ENCODE results near the gene POMGNT1. TPM values are rescaled to one million over a fixed set of nuclear protein-coding genes. Genes with fewer than 3 reads are reported as not detected.

The POMGNT1 gene
- total RNA-seq, 1 donor from 2014 or later: 37.8 TPM

DNA sequence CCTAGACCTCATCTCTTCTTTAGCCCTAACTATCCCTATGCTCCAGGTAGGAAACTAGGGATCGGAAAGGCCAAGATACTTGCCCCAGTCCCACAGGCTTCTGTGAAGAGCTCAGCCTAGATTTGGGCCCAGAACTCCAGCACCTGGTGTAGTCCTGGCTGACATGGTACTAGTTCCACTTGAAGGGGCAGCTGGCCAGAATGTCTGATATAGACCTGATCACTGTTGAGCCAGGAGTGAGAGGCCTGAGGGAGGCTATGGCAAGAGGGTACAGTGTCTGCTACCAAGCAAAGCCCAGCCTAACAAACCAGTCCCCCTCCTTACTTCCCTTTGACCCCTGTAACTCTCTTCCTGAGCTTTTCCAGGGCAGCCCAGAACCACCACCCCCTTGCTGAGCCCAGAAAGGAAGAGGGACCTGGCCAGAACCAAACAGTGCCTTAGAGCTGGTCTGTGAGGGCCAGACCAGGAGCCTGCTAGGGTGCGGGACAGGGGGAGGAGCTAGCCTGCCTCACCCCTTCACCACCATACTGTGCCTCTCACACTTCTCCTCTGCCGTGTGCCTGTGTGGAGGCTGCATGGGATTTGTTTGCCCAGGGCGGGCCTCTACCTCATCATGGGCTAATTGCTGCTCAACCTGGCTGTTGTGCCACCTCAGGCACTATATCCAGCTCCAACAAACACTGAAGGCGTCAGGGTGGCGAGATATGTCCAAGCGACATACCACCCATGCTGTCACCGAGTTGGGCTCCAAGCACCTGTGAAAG is 10.9 kb downstream of the POMGNT1 start:
- peaks cover 4% of the 10 kb centered on the region for H3K4me1 Mint-ChIP-seq (ENCODE audit: unreplicated experiment)
- no peak overlapping the region for H3K4me3 Mint-ChIP-seq (ENCODE audit: unreplicated experiment)
- no peak overlapping the region for H3K27ac Mint-ChIP-seq (ENCODE audit: unreplicated experiment)
- no peak for DNase-seq (ENCODE audit: low spot score)
- no peaks in the 10 kb centered on the region for H3K9me3 Mint-ChIP-seq (ENCODE audit: unreplicated experiment)
- H3K27me3 Mint-ChIP-seq (ENCODE audit: unreplicated experiment): peaks cover 6% of the 10 kb centered on the region
- H3K36me3 Mint-ChIP-seq (ENCODE audit: low read depth, unreplicated experiment): peaks cover 10% of the 10 kb centered on the region
- TF ChIP-seq, protein P1, sequence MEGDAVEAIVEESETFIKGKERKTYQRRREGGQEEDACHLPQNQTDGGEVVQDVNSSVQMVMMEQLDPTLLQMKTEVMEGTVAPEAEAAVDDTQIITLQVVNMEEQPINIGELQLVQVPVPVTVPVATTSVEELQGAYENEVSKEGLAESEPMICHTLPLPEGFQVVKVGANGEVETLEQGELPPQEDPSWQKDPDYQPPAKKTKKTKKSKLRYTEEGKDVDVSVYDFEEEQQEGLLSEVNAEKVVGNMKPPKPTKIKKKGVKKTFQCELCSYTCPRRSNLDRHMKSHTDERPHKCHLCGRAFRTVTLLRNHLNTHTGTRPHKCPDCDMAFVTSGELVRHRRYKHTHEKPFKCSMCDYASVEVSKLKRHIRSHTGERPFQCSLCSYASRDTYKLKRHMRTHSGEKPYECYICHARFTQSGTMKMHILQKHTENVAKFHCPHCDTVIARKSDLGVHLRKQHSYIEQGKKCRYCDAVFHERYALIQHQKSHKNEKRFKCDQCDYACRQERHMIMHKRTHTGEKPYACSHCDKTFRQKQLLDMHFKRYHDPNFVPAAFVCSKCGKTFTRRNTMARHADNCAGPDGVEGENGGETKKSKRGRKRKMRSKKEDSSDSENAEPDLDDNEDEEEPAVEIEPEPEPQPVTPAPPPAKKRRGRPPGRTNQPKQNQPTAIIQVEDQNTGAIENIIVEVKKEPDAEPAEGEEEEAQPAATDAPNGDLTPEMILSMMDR (IDR thresholded peaks at IDR 0.05; ENCODE audit: unreplicated experiment): no peak

DNA sequence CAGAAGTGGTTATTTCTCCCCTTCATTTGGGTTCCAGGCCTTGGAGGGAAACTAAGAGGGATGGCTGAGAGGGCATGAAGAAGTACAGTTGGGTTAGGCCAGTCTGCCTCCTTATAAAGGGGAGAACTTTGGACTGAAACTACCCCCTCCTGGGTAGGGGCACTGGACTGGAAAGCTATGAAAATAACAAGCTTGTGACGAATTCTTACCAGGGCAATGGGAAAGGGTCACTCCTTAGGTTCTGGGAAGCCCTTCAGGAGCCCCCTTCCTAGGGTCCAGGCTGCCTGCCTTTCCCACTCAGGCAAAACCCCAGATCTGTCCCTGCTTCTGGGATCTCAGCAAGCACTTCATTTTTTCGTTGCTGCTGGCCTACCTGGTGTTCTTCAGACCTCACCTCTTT is 12.2 kb downstream of the POMGNT1 start:
- Mint-ChIP-seq H3K36me3 (ENCODE audit: low read depth, unreplicated experiment) (peaks cover 6% of the 10 kb centered on the region), H3K27me3 (ENCODE audit: unreplicated experiment) (peaks cover 6% of the 10 kb centered on the region), H3K4me3 (ENCODE audit: unreplicated experiment) (no peak overlapping the region), H3K4me1 (ENCODE audit: unreplicated experiment) (peaks cover 10% of the 10 kb centered on the region), H3K27ac (ENCODE audit: unreplicated experiment) (no peak overlapping the region), H3K9me3 (ENCODE audit: unreplicated experiment) (no peaks in the 10 kb centered on the region)
- TF ChIP-seq, protein P1 (IDR thresholded peaks at IDR 0.05; ENCODE audit: unreplicated experiment): no peak
- no peak for DNase-seq (ENCODE audit: low spot score)

DNA sequence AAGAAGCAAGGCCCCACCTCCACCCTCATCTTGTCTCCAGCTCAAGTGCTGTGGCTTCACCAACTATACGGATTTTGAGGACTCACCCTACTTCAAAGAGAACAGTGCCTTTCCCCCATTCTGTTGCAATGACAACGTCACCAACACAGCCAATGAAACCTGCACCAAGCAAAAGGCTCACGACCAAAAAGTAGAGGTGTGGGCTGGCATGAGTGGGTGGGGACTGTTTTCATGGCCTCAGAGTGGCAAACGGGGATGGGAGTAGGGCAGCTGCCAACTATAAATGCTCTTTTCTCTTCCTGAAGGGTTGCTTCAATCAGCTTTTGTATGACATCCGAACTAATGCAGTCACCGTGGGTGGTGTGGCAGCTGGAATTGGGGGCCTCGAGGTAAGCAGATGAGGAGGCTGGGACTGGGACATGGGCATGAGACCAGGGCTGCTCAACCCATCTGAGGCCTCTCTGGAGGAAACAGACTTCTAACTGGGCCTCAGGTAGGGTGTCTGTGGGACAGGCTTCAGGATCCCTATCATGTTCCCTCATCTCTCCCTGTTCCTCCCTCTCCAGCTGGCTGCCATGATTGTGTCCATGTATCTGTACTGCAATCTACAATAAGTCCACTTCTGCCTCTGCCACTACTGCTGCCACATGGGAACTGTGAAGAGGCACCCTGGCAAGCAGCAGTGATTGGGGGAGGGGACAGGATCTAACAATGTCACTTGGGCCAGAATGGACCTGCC is 13.1 kb downstream of the POMGNT1 start:
- Mint-ChIP-seq H3K36me3 (ENCODE audit: low read depth, unreplicated experiment) (peaks cover 6% of the 10 kb centered on the region), H3K4me1 (ENCODE audit: unreplicated experiment) (peaks cover 10% of the 10 kb centered on the region), H3K27me3 (ENCODE audit: unreplicated experiment) (peaks cover 6% of the 10 kb centered on the region), H3K27ac (ENCODE audit: unreplicated experiment) (no peak overlapping the region), H3K9me3 (ENCODE audit: unreplicated experiment) (no peaks in the 10 kb centered on the region), H3K4me3 (ENCODE audit: unreplicated experiment) (no peak overlapping the region)
- no peak for DNase-seq (ENCODE audit: low spot score)
- TF ChIP-seq, protein P1 (IDR thresholded peaks at IDR 0.05; ENCODE audit: unreplicated experiment): no peak

DNA sequence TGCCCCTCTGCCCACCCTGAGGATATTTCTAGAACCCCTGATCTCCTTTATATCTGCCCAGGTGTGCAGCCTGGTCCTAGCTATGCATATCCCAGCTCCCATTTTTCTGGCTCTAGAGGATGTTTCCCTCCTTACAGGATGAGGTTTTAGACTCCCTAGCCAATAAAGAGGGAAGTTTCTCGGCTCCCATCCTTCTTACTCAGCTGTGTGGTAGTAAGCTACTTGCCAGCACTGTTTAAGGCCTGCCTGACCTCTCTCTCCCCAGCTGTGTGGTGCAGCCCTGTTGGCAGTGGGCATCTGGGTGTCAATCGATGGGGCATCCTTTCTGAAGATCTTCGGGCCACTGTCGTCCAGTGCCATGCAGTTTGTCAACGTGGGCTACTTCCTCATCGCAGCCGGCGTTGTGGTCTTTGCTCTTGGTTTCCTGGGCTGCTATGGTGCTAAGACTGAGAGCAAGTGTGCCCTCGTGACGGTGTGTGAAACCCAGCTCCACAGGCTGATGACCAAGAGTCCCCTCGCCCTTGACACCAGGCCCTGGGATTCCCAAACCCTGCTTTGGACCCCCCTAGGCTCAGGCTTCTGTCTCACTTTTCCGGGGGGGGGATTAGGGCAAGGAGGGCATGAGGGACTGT is 14.2 kb downstream of the POMGNT1 start:
- no peak for DNase-seq (ENCODE audit: low spot score)
- Mint-ChIP-seq H3K9me3 (ENCODE audit: unreplicated experiment) (no peaks in the 10 kb centered on the region), H3K27me3 (ENCODE audit: unreplicated experiment) (peaks cover 6% of the 10 kb centered on the region), H3K27ac (ENCODE audit: unreplicated experiment) (no peak overlapping the region), H3K4me1 (ENCODE audit: unreplicated experiment) (peaks cover 10% of the 10 kb centered on the region), H3K4me3 (ENCODE audit: unreplicated experiment) (no peak overlapping the region), H3K36me3 (ENCODE audit: low read depth, unreplicated experiment) (peaks cover 6% of the 10 kb centered on the region)
- TF ChIP-seq, protein P1 (IDR thresholded peaks at IDR 0.05; ENCODE audit: unreplicated experiment): no peak
